G401 (cell line): ENCODE results near the gene SUZ12. TPM values are rescaled to one million over a fixed set of nuclear protein-coding genes. Genes with fewer than 3 reads are reported as not detected.
"Not testable (repeated sequence)": the region's sequence is repeated elsewhere in the genome, so short reads cannot be mapped to it uniquely, and the experiment has no call there.

Experiments
- DNase-seq: peaks from one replicate; pipeline ENCODE4 v3.0.0-alpha.2; 2015; ENCODE audit warnings: low spot score
- in situ Hi-C: cut with HindIII; loops from 2 replicates; pipeline ENCODE4 v1.10.0; 2016; ENCODE audit warnings: low sequenced_read_pairs, mixed read lengths
- total RNA-seq: library from RNA; depleted of rRNA; stranded (reverse); fragments of >200 nt; shearing (Covaris generic); gene quantifications from 2 replicates; pipeline ENCODE4 v1.2.3, GENCODE V29; 2014; rRNA removed

SUZ12 gene
- total RNA-seq, 1 experiment from 2014 or later = 65.7 TPM

DNA sequence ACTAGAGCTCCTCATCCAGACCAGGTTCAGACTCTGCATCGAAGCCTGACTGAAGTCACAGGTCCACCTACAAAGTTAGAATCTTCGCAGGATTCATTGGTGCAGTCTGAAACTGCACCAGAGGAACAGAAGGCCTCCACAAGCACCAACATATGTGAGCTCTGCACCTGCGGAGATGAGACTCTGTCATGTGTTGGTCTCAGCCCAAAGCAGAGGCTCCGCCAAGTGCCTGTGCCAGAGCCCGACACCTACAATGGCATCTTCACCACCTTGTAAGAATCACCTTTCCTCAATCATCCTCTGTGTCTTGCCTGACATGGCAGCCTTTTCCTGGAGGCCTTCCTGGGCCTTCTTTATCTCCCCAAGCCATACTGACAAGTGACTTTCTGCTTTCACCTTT, 85.7 kb downstream of the SUZ12 start:
- in situ Hi-C loops = not testable (repeated sequence)
- DNase-seq = peak; percentile 71

DNA sequence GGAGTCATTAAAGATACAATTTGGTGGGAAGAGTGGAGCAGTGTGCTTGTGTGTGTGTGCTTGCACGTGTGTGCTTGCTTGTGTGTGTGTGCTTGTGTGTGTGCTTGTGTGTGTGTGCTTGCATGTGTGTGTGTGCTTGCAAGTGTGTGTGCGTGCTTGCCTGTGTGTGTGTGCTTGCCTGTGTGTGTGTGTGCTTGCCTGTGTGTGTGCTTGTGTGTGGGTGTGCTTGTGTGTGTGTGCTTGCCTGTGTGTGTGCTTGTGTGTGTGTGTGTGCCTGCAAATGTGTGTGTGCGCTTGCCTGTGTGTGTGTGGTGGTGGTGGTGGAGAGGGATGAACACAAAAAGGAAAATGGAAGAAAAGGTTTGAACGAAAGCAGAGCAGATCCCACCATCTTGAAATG, 90.5 kb downstream of the SUZ12 start:
- DNase-seq, in situ Hi-C loops: not testable (repeated sequence)

DNA sequence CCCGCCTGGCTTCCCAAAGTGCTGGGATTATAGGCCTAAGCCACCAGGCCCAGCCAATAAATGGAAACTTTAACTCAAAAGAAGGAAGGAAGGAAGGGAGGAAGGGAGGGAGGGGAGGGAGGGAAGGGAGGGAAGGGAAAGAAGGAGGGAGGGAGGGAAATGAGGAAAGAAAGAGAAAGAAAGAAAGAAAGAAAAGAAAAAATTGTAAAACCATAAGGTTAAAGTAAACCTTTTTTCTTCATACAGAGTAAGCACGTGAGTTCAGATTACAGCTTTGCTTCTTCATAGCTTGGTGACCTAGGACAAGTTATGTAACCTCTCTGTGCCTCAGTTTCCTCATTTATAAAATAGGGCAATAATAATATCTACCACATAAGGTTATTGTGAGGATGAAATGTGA, 96.4 kb downstream of the SUZ12 start:
- DNase-seq = no peak
- in situ Hi-C loops = no loop called here

DNA sequence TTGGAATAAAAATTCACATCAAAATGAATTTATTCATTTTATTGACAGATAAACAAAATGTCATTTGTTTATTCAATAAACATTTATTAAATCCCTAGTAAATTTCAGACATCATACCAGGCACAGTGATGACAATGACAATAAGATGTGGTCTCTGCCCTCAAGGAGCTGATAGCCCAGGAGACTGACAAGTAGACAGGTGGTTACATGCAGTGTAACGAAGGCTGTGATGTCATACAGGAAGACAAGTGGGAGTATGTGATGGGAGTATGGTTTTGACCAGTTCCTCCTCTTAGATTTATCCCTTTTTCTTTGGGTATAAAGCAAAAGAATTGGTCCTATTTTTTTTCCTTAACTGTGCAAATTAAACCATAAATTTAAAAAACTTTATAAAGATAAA, 97.0 kb downstream of the SUZ12 start:
- DNase-seq, in situ Hi-C loops: not testable (repeated sequence)

DNA sequence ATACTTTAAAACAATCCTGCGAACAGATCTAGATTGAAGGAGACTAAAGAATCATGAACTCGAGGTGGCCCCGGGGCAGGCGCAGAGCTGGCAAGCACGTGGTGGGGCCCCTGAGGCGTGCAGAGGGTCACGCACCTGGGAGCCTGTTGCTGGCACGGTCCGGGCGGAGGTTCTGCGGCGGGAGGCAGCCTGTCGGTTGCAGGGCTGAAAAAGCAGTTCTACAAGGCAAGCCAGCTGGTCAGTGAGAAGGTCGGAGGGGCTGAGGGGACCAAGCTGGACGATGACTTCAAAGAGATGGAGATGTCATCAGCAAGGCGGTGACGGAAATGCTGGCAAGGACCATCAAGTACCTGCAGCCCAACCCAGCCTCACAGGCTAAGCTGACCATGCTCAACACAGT, 103.4 kb downstream of the SUZ12 start:
- in situ Hi-C loops, DNase-seq: not testable (repeated sequence)

DNA sequence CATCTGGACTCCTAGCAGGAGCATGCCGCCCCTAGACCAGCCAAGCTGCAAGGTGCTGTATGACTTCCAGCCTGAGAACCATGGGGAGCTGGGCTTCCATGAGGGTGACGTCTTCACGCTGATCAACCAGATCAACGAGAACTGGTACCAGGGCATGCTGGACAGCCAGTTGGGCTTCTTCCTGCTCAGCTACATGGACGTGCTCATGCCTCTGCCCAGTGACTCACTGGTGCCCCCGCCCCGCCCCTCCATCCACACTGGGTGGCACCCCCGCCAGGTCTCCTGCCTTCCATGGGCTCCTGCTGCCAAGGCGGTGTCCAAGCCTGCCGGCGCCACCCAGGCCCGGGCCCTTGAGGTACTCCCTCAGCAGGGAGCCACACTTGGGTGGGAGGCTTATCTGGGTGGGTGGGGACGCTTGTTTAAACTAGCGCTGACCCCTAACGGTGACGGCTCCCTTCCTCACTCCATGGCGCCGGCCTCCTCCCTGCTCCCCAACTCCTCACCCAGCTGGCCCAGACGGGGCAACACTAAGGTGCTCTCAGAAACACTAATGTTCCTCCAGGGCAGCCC, 104.6 kb downstream of the SUZ12 start:
- in situ Hi-C loops, DNase-seq: not testable (repeated sequence)

DNA sequence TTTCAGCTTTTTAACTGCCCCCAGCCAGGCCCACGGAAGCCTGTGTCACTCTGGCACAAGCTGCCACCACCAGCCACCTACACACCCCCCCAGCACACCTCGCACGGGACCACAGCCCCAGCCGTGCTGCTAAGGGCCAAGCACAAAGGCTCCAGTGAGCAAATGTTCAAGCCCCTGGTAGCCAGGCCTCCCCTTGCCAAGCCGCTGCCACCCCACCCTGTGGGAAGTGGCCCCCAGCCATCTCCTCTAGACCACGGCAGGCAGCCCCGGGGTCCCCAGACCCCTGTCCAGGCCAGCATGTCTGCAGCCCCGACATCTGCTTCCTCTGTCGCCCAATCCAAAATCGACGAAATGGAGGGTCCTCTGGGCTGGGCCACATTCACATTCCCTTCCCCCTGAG, 105.5 kb downstream of the SUZ12 start:
- DNase-seq, in situ Hi-C loops: not testable (repeated sequence)

DNA sequence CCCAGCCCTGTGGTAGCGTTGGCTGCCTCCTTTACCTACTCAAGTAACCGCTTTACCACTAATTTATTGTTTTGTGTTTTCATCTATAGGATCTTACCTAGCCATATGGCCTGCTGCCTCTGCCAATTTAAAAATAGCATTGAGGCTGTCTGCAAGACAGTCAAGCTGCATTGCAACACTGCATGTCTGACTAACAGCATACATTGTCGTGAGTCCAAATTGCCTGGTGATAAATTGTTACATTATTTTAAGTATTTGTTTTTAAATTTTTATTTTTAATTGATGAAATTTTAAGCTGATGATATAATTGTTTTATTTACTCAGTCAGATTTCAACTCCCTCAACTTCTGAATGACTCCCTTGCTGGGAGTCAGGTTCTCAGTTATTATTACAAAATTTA, 108.8 kb downstream of the SUZ12 start:
- in situ Hi-C loops, DNase-seq: not testable (repeated sequence)

DNA sequence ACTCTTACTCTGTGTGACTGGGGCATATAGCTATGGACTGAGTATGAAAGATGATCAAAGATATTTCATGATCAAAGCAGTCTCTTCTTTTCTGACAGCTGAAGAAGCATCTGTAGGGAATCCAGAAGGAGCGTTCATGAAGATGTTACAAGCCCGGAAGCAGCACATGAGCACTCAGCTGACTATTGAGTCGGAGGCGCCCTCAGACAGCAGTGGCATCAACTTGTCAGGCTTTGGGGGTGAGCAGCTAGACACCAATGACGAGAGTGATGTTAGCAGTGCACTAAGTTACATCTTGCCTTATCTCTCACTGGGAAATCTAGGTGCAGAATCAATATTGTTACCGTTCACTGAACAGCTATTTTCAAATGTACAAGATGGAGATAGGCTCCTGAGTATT, 110.9 kb downstream of the SUZ12 start:
- in situ Hi-C loops = not testable (repeated sequence)

More for the DNA sequence above, 110.9 kb downstream of the SUZ12 start:
- not testable (repeated sequence) for DNase-seq

Other genes with a start within 250 kb of the SUZ12 start
- 199 and 233 TPM in 2 replicates for gene COPRS, start 77.8 kb upstream of the SUZ12 start, total RNA-seq
- gene UTP6, start 35.3 kb upstream of the SUZ12 start, total RNA-seq = 48.0 and 59.7 TPM in 2 replicates
- 12.7 and 30.2 TPM in 2 replicates for gene LRRC37B, start 70.4 kb downstream of the SUZ12 start, total RNA-seq
- 31.8 and 53.1 TPM in 2 replicates for gene RHOT1, start 205.5 kb downstream of the SUZ12 start, total RNA-seq